Liver (tissue), 9 donors: Measurements from ENCODE around the gene CD19. TPM values are rescaled to one million over a fixed set of nuclear protein-coding genes. Genes with fewer than 3 reads are reported as not detected.
"Not testable (repeated sequence)": the region's sequence is repeated elsewhere in the genome, so short reads cannot be mapped to it uniquely, and the experiment has no call there.

Source experiments
- DNase-seq: peaks from one replicate; pipeline ENCODE4 v3.0.0-alpha.2; 2017; ENCODE audit warnings: low spot score
- H3K27ac ChIP-seq, 2 donors: one replicate each; pipeline ENCODE4 v1.7.0; 2013; ENCODE audit warnings: inconsistent platforms in 2 of 2, low read length in 2 of 2, control low read depth in 1 of 2, low read depth in 1 of 2, mild to moderate bottlenecking in 1 of 2
- H3K27me3 ChIP-seq, 4 donors: one replicate each; pipeline versions ENCODE4 v1.6.1 to v1.7.0; 2013; ENCODE audit warnings: low read length in 3 of 4, inconsistent platforms in 1 of 4, mild to moderate bottlenecking in 1 of 4, moderate library complexity in 1 of 4; ENCODE audit not compliant: control insufficient read depth in 4 of 4, insufficient read depth in 4 of 4
- H3K36me3 ChIP-seq, 4 donors: one replicate each; pipeline versions ENCODE4 v1.6.1 to v1.7.0; 2013; ENCODE audit warnings: low read length in 3 of 4, mild to moderate bottlenecking in 3 of 4, low read depth in 1 of 4, moderate library complexity in 1 of 4; ENCODE audit not compliant: control insufficient read depth in 4 of 4, insufficient read depth in 3 of 4
- H3K4me1 ChIP-seq, 4 donors: one replicate each; pipeline versions ENCODE4 v1.6.1 to v1.7.0; 2013; ENCODE audit warnings: low read length in 3 of 4, mild to moderate bottlenecking in 3 of 4, moderate library complexity in 1 of 4; ENCODE audit not compliant: control insufficient read depth in 4 of 4, insufficient read depth in 4 of 4
- H3K4me3 ChIP-seq, 3 donors: one replicate each; pipeline versions ENCODE4 v1.6.1 to v1.7.0; 2013; ENCODE audit warnings: low read length in 3 of 3, control low read depth in 1 of 3, low read depth in 1 of 3, mild to moderate bottlenecking in 1 of 3
- H3K9ac ChIP-seq, 2 donors: one replicate each; pipeline ENCODE4 v1.7.0; 2013; ENCODE audit warnings: low read length in 2 of 2, mild to moderate bottlenecking in 2 of 2, moderate library complexity in 2 of 2, control low read depth in 1 of 2, low read depth in 1 of 2
- H3K9me3 ChIP-seq, 4 donors: one replicate each; pipeline versions ENCODE4 v1.6.1 to v1.7.0; 2013; ENCODE audit warnings: low read length in 3 of 4; ENCODE audit not compliant: control insufficient read depth in 4 of 4
- EGR1 ChIP-seq, 2 donors: IDR thresholded peaks; 2 replicates each; pipeline ENCODE4 v1.6.1; 2016 to 2018; ENCODE audit warnings: antibody characterized with exemption in 2 of 2, low read depth in 2 of 2
- FOXA1 ChIP-seq: IDR thresholded peaks from 2 replicates; pipeline ENCODE4 v1.6.1; 2016; ENCODE audit warnings: antibody characterized with exemption
- GABPA ChIP-seq, 2 donors: IDR thresholded peaks in 1 of 2; conservative IDR thresholded peaks in 1 of 2; 2 replicates each; pipeline ENCODE4 v1.6.1; 2016; ENCODE audit warnings: antibody characterized with exemption in 2 of 2, mild to moderate bottlenecking in 1 of 2, moderate library complexity in 1 of 2
- HNF4A ChIP-seq, 2 donors: conservative IDR thresholded peaks; 2 replicates each; pipeline ENCODE4 v1.6.1; 2016; ENCODE audit warnings: antibody characterized with exemption in 2 of 2, mild to moderate bottlenecking in 2 of 2
- MAX ChIP-seq: IDR thresholded peaks from 2 replicates; pipeline ENCODE4 v1.6.1; 2016; ENCODE audit warnings: antibody characterized with exemption
- NR2F2 ChIP-seq: IDR thresholded peaks from 2 replicates; pipeline ENCODE4 v1.6.1; 2016; ENCODE audit warnings: antibody characterized with exemption
- RAD21 ChIP-seq, 2 donors: IDR thresholded peaks; 2 replicates each; pipeline ENCODE4 v1.6.1; 2016; ENCODE audit warnings: antibody characterized with exemption in 2 of 2, mild to moderate bottlenecking in 2 of 2
- RXRA ChIP-seq, 2 donors: IDR thresholded peaks; 2 replicates each; pipeline ENCODE4 v1.6.1; 2017 to 2018; ENCODE audit warnings: antibody characterized with exemption in 2 of 2, mild to moderate bottlenecking in 1 of 2
- SP1 ChIP-seq: IDR thresholded peaks from 2 replicates; pipeline ENCODE4 v1.6.1; 2018; ENCODE audit warnings: antibody characterized with exemption, mild to moderate bottlenecking
- TAF1 ChIP-seq: conservative IDR thresholded peaks from 2 replicates; pipeline ENCODE4 v1.6.1; 2016; ENCODE audit warnings: antibody characterized with exemption, mild to moderate bottlenecking
- YY1 ChIP-seq: IDR thresholded peaks from 2 replicates; pipeline ENCODE4 v1.6.1; 2016; ENCODE audit warnings: antibody characterized with exemption, mild to moderate bottlenecking
- WGBS: extraction: QIAGEN DNeasy Blood & Tissue Kit; methylation state at CpG from one replicate; pipeline ENCODE4 v1.1.7; 2013; 5-methylcytosine and 5-hydroxymethylcytosine counted together
- polyA plus RNA-seq, 2 donors: library from polyadenylated mRNA; stranded (reverse) in 1 of 2; unstranded in 1 of 2; fragments of 200-250 nt in 1 of 2; fragments of >200 nt in 1 of 2; fragmentation: Nextera tagmentation in 1 of 2; extraction: Ambion mirVana in 1 of 2; gene quantifications; one replicate each; pipeline versions ENCODE4 v1.2.1 to v1.2.3, GENCODE V29; 2013 to 2015
- total RNA-seq, 2 donors: library from RNA; depleted of rRNA; stranded (reverse); fragments of >200 nt; gene quantifications; one replicate each; pipeline ENCODE4 v1.2.3, GENCODE V29; 2014
- TF ChIP-seq, protein P1 (sequence below): fragments of 150-350 bp; IDR thresholded peaks from 2 replicates; pipeline ENCODE4 v1.5.1; 2017; ENCODE audit warnings: improper control_type of control experiment, low read depth, low read length; ENCODE audit not compliant: missing input control
- TF ChIP-seq, protein P2 (sequence below): IDR thresholded peaks from 2 replicates; pipeline ENCODE4 v1.6.1; 2016; ENCODE audit warnings: antibody characterized with exemption
- TF ChIP-seq, protein P3 (sequence below): IDR thresholded peaks from 2 replicates; pipeline ENCODE4 v1.6.1; 2016; ENCODE audit warnings: antibody characterized with exemption, mild to moderate bottlenecking
- TF ChIP-seq, protein P4 (sequence below): IDR thresholded peaks from 2 replicates; pipeline ENCODE4 v1.6.1; 2016; ENCODE audit warnings: antibody characterized with exemption
- donor health status: healthy.
- donor health status: healthy.
- donor health status: healthy.
- donor health status: healthy.
- donor health status: healthy.

Gene CD19
- total and polyA plus RNA-seq, 4 donors: 0.08 to 1.2 (median 0.49) TPM

- Histone ChIP-seq H3K9me3 (no peaks in the 10 kb centered on the region), H3K27ac (no peak overlapping the region), H3K4me3 (no peak overlapping the region), H3K4me1 (peaks cover 0 to 5% (median 0%) of the 10 kb centered on the region in 4 donors), H3K27me3 (no peaks in the 10 kb centered on the region), H3K9ac (no peak overlapping the region), H3K36me3 (no peaks in the 10 kb centered on the region)
- TF ChIP-seq NR2F2 (no peak), YY1 (no peak), SP1 (no peak), MAX (no peak), TAF1 (no peak), EGR1 (IDR thresholded peaks at IDR 0.05; ENCODE audit: low read depth in 2 of 2) (no peak), HNF4A (conservative IDR thresholded peaks at IDR 0.05) (no peak), RAD21 (IDR thresholded peaks at IDR 0.05) (no peak), FOXA1 (no peak), GABPA (IDR thresholded peaks at IDR 0.05 in 1 of 2, conservative IDR thresholded peaks at IDR 0.05 in 1 of 2) (no peak), RXRA (IDR thresholded peaks at IDR 0.05) (no peak)
- TF ChIP-seq, protein P1, sequence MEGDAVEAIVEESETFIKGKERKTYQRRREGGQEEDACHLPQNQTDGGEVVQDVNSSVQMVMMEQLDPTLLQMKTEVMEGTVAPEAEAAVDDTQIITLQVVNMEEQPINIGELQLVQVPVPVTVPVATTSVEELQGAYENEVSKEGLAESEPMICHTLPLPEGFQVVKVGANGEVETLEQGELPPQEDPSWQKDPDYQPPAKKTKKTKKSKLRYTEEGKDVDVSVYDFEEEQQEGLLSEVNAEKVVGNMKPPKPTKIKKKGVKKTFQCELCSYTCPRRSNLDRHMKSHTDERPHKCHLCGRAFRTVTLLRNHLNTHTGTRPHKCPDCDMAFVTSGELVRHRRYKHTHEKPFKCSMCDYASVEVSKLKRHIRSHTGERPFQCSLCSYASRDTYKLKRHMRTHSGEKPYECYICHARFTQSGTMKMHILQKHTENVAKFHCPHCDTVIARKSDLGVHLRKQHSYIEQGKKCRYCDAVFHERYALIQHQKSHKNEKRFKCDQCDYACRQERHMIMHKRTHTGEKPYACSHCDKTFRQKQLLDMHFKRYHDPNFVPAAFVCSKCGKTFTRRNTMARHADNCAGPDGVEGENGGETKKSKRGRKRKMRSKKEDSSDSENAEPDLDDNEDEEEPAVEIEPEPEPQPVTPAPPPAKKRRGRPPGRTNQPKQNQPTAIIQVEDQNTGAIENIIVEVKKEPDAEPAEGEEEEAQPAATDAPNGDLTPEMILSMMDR: no peak
- TF ChIP-seq, protein P2, sequence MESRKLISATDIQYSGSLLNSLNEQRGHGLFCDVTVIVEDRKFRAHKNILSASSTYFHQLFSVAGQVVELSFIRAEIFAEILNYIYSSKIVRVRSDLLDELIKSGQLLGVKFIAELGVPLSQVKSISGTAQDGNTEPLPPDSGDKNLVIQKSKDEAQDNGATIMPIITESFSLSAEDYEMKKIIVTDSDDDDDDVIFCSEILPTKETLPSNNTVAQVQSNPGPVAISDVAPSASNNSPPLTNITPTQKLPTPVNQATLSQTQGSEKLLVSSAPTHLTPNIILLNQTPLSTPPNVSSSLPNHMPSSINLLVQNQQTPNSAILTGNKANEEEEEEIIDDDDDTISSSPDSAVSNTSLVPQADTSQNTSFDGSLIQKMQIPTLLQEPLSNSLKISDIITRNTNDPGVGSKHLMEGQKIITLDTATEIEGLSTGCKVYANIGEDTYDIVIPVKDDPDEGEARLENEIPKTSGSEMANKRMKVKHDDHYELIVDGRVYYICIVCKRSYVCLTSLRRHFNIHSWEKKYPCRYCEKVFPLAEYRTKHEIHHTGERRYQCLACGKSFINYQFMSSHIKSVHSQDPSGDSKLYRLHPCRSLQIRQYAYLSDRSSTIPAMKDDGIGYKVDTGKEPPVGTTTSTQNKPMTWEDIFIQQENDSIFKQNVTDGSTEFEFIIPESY: no peak
- TF ChIP-seq, protein P3, sequence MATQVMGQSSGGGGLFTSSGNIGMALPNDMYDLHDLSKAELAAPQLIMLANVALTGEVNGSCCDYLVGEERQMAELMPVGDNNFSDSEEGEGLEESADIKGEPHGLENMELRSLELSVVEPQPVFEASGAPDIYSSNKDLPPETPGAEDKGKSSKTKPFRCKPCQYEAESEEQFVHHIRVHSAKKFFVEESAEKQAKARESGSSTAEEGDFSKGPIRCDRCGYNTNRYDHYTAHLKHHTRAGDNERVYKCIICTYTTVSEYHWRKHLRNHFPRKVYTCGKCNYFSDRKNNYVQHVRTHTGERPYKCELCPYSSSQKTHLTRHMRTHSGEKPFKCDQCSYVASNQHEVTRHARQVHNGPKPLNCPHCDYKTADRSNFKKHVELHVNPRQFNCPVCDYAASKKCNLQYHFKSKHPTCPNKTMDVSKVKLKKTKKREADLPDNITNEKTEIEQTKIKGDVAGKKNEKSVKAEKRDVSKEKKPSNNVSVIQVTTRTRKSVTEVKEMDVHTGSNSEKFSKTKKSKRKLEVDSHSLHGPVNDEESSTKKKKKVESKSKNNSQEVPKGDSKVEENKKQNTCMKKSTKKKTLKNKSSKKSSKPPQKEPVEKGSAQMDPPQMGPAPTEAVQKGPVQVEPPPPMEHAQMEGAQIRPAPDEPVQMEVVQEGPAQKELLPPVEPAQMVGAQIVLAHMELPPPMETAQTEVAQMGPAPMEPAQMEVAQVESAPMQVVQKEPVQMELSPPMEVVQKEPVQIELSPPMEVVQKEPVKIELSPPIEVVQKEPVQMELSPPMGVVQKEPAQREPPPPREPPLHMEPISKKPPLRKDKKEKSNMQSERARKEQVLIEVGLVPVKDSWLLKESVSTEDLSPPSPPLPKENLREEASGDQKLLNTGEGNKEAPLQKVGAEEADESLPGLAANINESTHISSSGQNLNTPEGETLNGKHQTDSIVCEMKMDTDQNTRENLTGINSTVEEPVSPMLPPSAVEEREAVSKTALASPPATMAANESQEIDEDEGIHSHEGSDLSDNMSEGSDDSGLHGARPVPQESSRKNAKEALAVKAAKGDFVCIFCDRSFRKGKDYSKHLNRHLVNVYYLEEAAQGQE: no peak
- TF ChIP-seq, protein P4, sequence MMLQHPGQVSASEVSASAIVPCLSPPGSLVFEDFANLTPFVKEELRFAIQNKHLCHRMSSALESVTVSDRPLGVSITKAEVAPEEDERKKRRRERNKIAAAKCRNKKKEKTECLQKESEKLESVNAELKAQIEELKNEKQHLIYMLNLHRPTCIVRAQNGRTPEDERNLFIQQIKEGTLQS: no peak
- no peak for DNase-seq
- whole genome bisulfite sequencing: 71% methylated on average over 7 of the region's 7 CpGs
Measured at GRCh38 chr16:28938721-28939120, 7.0 kb downstream of the CD19 start.

- H3K9ac ChIP-seq, H3K9me3 ChIP-seq, H3K4me1 ChIP-seq, H3K4me3 ChIP-seq, DNase-seq, H3K36me3 ChIP-seq, H3K27me3 ChIP-seq, H3K27ac ChIP-seq: not testable (repeated sequence)
- 89% methylated on average over 7 of the region's 7 CpGs for WGBS
Measured at GRCh38 chr16:28939825-28940224, 8.1 kb downstream of the CD19 start.
